Endothelial cell of umbilical vein (primary cell): Measurements from ENCODE around the gene CDH23.

Experiments used
- JUN ChIP-seq: IDR thresholded peaks from 2 replicates; pipeline ENCODE4 v1.6.1; 2011; ENCODE audit warnings: borderline replicate concordance, low read depth; ENCODE audit not compliant: insufficient read length, insufficient read depth
- POLR2A ChIP-seq: IDR thresholded peaks from 2 replicates; pipeline ENCODE4 v1.6.1; 2012; ENCODE audit warnings: low read depth, mild to moderate bottlenecking, control low read depth, low read length
- POLR2AphosphoS5 ChIP-seq: IDR thresholded peaks from 2 replicates; pipeline ENCODE4 v1.6.1; 2012; ENCODE audit warnings: low read depth, mild to moderate bottlenecking, control low read depth, low read length, moderate library complexity; ENCODE audit not compliant: insufficient read depth
- TF ChIP-seq, protein P1 (sequence below), 2 donors: IDR thresholded peaks; 1 replicate in 1 of 2; 2 replicates in 1 of 2; pipeline ENCODE4 v1.5.1; 2011; ENCODE audit warnings: low read length in 2 of 2, mild to moderate bottlenecking in 2 of 2, moderate library complexity in 2 of 2, control low read depth in 1 of 2, inconsistent platforms in 1 of 2, low read depth in 1 of 2; ENCODE audit not compliant: insufficient read depth in 1 of 2; ENCODE audit errors: extremely low read depth in 1 of 2
- TF ChIP-seq, protein P2 (sequence below): IDR thresholded peaks from 2 replicates; pipeline ENCODE4 v1.6.1; 2011; ENCODE audit not compliant: insufficient read depth, insufficient read length

DNA sequence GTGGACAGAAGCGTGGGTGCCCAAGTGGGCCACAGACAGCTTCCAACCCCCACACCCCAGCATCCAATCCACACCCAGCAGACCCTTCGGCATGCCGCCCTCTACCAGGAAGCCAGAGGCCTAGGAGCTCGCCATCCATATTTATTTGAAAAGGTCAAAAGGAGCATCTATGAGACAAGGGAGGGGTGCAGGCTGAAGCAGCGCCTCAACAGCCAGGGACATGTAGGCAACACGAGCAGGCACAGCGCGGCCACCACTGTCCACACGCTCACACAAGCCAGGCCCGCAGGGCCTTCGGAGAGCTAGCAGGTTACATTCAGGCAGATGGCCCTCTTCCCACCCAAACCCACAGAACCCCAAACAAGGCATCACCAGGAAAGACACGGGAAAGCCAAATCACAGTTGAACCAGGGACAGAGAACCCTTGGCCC lies 419.7 kb downstream of the CDH23 start:
- TF ChIP-seq, protein P1, sequence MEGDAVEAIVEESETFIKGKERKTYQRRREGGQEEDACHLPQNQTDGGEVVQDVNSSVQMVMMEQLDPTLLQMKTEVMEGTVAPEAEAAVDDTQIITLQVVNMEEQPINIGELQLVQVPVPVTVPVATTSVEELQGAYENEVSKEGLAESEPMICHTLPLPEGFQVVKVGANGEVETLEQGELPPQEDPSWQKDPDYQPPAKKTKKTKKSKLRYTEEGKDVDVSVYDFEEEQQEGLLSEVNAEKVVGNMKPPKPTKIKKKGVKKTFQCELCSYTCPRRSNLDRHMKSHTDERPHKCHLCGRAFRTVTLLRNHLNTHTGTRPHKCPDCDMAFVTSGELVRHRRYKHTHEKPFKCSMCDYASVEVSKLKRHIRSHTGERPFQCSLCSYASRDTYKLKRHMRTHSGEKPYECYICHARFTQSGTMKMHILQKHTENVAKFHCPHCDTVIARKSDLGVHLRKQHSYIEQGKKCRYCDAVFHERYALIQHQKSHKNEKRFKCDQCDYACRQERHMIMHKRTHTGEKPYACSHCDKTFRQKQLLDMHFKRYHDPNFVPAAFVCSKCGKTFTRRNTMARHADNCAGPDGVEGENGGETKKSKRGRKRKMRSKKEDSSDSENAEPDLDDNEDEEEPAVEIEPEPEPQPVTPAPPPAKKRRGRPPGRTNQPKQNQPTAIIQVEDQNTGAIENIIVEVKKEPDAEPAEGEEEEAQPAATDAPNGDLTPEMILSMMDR (IDR thresholded peaks at IDR 0.05; ENCODE audit: extremely low read depth in 1 of 2, insufficient read depth in 1 of 2, low read depth in 1 of 2, low read length in 2 of 2), result no peak
- TF ChIP-seq JUN (no peak), POLR2A (no peak), POLR2AphosphoS5 (no peak)
- TF ChIP-seq, protein P2, sequence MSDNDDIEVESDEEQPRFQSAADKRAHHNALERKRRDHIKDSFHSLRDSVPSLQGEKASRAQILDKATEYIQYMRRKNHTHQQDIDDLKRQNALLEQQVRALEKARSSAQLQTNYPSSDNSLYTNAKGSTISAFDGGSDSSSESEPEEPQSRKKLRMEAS, result no peak
